ENCODE measurements around the gene SRPK3.

The SRPK3 gene

GRCh38 chrX:153803211-153804099 lies 22.6 kb downstream of the SRPK3 start:
- Histone ChIP-seq H3K9me3 (ENCODE audit: severe bottlenecking) (no peaks in the 10 kb centered on the region), H3K27ac (ENCODE audit: poor library complexity, severe bottlenecking) (no peak overlapping the region), H3K36me3 (ENCODE audit: low read depth) (no peaks in the 10 kb centered on the region), H3K4me3 (ENCODE audit: severe bottlenecking) (no peak overlapping the region), H3K27me3 (ENCODE audit: insufficient read depth, poor library complexity, severe bottlenecking) (no peaks in the 10 kb centered on the region), H3K4me1 (ENCODE audit: insufficient read depth, poor library complexity, severe bottlenecking) (no peaks in the 10 kb centered on the region)
- TF ChIP-seq, protein P1, sequence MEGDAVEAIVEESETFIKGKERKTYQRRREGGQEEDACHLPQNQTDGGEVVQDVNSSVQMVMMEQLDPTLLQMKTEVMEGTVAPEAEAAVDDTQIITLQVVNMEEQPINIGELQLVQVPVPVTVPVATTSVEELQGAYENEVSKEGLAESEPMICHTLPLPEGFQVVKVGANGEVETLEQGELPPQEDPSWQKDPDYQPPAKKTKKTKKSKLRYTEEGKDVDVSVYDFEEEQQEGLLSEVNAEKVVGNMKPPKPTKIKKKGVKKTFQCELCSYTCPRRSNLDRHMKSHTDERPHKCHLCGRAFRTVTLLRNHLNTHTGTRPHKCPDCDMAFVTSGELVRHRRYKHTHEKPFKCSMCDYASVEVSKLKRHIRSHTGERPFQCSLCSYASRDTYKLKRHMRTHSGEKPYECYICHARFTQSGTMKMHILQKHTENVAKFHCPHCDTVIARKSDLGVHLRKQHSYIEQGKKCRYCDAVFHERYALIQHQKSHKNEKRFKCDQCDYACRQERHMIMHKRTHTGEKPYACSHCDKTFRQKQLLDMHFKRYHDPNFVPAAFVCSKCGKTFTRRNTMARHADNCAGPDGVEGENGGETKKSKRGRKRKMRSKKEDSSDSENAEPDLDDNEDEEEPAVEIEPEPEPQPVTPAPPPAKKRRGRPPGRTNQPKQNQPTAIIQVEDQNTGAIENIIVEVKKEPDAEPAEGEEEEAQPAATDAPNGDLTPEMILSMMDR (IDR thresholded peaks at IDR 0.05; ENCODE audit: poor library complexity, severe bottlenecking): no peak
- ATAC-seq (ENCODE audit: low read depth) (no peak), DNase-seq (ENCODE audit: low spot score) (no peak)

DNA sequence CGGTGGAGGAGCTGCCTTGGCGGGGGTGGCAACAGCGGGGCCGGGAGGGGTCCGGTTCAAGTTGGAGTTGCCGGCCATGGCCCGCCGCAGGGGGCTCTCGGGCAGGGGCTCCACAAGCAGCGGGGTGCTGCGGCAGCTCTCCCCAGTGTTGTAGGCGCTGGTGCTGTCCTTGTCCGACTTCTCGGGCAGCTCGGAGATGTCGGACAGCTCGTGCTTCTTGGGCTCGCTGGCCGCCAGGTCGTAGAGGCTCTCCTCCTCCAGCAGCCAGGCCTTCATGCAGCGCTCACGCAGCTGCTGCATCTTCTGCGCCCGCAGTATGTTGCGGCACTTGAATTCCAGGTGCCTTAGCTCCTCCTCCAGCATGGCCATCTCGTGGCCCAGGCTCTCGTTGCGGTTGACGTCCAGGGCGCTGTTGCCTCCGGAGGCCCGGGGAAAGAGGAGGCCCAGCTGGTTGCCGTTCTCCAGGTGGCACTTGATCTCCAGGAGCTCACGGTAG lies 23.3 kb downstream of the SRPK3 start:
- Histone ChIP-seq H3K4me1 (ENCODE audit: insufficient read depth, poor library complexity, severe bottlenecking) (no peaks in the 10 kb centered on the region), H3K4me3 (ENCODE audit: severe bottlenecking) (no peak overlapping the region), H3K27me3 (ENCODE audit: insufficient read depth, poor library complexity, severe bottlenecking) (no peaks in the 10 kb centered on the region), H3K36me3 (ENCODE audit: low read depth) (no peaks in the 10 kb centered on the region), H3K9me3 (ENCODE audit: severe bottlenecking) (no peaks in the 10 kb centered on the region), H3K27ac (ENCODE audit: poor library complexity, severe bottlenecking) (no peak overlapping the region)
- DNase-seq (ENCODE audit: low spot score) (no peak), ATAC-seq (ENCODE audit: low read depth) (no peak)
- TF ChIP-seq, protein P1 (IDR thresholded peaks at IDR 0.05; ENCODE audit: poor library complexity, severe bottlenecking): no peak

- ATAC-seq (ENCODE audit: low read depth): no peak
Observed at GRCh38 chrX:153804621-153805020, 23.8 kb downstream of the SRPK3 start.

GRCh38 chrX:153805436-153805835 lies 24.6 kb downstream of the SRPK3 start:
- no peaks in the 10 kb centered on the region for H3K27me3 ChIP-seq (ENCODE audit: insufficient read depth, poor library complexity, severe bottlenecking)
- no peaks in the 10 kb centered on the region for H3K9me3 ChIP-seq (ENCODE audit: severe bottlenecking)
- ATAC-seq (ENCODE audit: low read depth): no peak
- no peak overlapping the region for H3K27ac ChIP-seq (ENCODE audit: poor library complexity, severe bottlenecking)
- H3K36me3 ChIP-seq (ENCODE audit: low read depth): no peaks in the 10 kb centered on the region
- H3K4me1 ChIP-seq (ENCODE audit: insufficient read depth, poor library complexity, severe bottlenecking): no peaks in the 10 kb centered on the region
- TF ChIP-seq, protein P1 (IDR thresholded peaks at IDR 0.05; ENCODE audit: poor library complexity, severe bottlenecking): no peak
- H3K4me3 ChIP-seq (ENCODE audit: severe bottlenecking): no peak overlapping the region
- DNase-seq (ENCODE audit: low spot score): no peak

More at GRCh38 chrX:153804621-153805020, 23.8 kb downstream of the SRPK3 start:
- Histone ChIP-seq H3K4me1 (ENCODE audit: insufficient read depth, poor library complexity, severe bottlenecking) (no peaks in the 10 kb centered on the region), H3K27me3 (ENCODE audit: insufficient read depth, poor library complexity, severe bottlenecking) (no peaks in the 10 kb centered on the region), H3K36me3 (ENCODE audit: low read depth) (no peaks in the 10 kb centered on the region), H3K27ac (ENCODE audit: poor library complexity, severe bottlenecking) (no peak overlapping the region), H3K9me3 (ENCODE audit: severe bottlenecking) (no peaks in the 10 kb centered on the region), H3K4me3 (ENCODE audit: severe bottlenecking) (no peak overlapping the region)
- DNase-seq (ENCODE audit: low spot score): no peak
- TF ChIP-seq, protein P1 (IDR thresholded peaks at IDR 0.05; ENCODE audit: poor library complexity, severe bottlenecking): no peak

Data from RWPE2 (cell line).